GM19463 (cell line): ENCODE measurements around the gene SNHG17.
"Not testable (repeated sequence)": the region's sequence is repeated elsewhere in the genome, so short reads cannot be mapped to it uniquely, and the experiment has no call there.

Experiments used
- ATAC-seq: cut with Tn5 transposase; IDR thresholded peaks from one replicate; pipeline ENCODE4 v1.9.1; 2021; ENCODE audit warnings: mild to moderate bottlenecking, moderate library complexity; ENCODE audit not compliant: unreplicated experiment

SNHG17 gene

DNA sequence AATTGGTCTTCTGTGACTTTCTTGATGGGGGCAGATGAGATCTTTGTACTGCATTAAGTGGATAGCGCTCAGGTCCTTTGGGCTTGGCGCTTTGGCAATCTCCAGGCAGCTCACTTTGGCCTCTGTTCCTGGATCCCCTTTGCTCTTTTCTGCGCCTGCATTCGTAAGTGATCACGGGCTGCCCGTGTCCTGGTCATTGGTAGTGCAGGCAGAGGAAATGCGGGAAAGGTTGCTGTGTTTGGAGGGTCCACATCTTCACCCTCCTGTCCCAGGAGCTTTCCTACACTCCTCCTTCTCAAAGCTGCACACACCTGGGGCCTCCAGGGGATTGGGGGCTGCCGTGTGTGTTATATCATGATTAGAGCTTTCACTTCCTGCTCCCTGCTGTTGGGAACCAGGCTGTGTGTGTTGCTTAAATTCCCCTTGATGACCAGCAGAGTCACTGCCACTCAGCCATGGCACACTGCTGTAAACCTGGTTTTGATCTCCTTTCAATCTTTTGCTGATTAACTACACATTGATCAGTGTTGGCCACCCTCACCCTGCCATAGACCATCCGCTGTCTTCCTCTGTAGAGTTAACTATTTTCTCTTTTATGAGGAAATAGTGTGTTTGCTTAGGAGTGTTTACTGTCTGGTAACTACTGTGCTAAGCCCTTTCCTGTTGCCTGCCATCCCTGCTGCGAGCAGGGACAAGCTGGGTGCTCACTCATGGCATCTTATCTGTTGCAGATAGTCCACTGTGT, 13.0 kb upstream of the SNHG17 start:
- no peak for ATAC-seq

DNA sequence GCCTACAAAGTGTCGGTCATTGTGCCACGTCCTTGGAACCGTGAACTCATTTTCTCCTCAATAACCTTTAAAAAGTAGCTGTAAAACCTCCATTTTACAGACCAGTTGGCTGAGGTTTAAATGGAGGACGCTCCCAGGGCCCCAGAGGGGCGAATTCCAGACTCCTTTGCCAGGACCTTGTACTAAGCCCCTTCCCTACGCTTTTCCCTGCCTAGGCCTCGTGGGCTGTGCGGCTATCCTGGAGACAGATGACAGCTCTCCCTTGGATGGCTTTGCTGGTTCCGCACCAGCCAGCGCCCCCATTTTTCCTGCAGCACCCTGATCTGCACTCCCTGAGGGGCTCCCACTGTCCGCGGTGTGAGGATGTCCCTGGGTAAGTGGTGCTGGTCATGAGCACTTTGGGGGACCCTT, 12.1 kb upstream of the SNHG17 start:
- ATAC-seq, result no peak

DNA sequence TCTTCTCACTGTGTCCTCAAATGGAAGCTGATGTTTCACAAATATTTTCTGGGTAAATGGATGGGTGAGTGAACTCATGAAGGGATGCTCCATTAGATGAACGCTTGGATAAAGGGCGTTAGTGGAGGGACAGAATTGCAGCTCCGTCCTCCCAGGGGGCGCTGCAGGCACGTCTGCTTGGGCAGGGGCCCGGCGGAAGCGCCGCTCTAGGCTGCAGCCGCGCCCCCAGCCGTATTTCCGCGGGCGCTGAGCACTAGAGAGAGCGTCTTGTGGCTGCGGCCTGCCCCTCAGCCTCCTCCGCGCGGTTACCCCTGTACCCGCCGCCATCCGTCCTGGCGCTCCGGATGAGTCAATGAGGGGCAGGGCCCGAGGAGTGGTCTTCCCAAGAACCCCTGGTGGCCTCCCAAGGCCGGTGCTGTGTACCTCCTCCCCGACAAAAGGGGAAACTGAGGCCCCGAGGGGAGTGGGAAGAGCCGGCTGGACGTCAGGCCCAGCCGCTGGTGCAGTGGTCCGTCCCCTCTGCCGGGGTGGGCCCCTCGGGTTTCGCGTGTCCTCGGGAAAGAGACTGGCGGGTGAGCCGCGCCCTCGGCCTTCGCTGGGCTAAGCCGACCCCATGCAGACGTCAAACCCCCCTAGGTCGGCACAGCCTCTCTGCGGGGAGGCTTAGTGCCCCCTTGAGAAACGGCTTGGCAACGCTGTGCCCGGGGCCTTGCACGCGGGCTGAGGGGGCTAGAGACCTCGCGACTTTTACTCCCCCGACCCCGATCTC, 11.5 kb upstream of the SNHG17 start:
- peak; percentile 91 for ATAC-seq

DNA sequence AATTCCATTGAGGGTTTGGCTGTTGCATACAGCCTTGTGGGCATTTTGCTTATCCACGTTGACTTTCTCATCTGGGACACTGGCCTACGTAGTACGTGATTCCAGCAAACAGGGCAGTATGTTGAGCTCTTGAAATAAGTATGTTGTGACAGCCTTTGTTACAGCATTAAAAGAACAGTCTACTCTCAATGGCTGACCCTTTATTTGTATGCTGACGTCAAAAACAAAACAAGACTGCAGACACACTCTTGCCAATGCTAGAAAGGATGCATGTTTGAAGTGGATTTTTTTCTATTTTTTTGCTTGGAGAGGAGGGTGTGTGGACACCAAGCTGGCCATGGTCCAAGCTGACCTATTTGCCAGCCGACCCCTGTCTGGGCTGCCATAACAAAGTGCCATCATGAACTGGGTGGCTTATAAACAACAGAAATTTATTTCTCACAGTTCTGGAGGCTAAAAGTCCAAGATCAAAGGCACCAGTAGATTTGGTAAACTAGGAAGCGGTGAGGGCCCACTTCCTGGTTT, 10.8 kb upstream of the SNHG17 start:
- no peak for ATAC-seq

DNA sequence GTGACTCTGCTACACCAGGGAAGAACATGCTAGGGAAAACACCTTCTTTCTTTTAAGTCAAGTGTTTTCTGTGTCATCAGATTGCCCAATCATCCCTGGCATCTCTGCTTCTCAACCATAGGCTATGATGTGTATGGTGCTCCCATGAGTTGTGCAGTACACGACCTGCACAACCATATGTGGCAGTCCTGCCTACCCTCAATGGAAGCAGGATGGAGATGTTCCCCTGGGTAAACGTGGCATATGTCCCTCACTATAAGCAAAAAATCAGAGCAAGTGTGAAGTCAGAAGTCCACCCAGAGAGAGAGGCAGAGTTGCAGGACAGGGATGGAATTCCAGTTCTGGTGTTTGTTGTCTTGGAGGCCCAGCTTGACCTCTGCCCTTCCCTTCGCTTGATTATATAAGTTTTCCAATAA, 10.3 kb upstream of the SNHG17 start:
- no peak for ATAC-seq

DNA sequence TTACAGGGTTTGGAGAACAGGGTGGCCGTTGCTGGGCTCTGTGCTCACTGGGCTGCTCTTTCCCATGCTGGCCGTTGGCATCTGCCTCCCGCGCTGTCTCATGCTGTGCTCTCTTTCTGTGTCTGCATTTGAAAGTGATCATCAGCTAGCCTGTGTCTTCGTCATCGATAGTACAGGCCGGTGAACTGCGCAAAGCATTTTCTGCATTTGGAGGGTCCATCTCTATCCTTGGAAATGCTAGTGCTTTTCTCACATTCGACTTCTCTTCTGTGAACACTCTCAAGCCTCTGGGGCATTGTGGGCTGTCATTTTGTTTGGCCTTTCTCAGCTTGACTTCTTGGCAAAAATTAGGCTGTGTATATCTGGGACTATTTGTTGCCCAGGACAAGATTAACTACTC, 6.8 kb upstream of the SNHG17 start:
- ATAC-seq, result no peak

DNA sequence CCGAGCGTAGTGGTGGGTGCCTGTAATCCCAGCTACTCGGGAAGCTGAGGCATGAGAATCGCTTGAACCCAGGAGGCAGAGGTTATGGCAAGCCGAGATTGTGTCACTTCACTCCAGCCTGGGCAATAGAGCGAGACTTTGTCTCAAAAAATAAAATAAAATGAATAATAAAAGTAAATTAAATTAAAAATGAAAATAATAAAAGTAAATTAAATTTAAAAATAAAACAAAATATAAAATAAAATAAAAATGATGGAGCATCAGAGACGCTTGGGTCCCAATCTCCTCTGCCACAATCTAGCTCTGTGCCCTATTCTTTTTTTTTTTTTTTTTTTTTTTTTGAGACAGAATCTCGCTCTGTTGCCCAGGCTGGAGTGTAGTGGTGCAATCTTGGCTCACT, 6.0 kb upstream of the SNHG17 start:
- not testable (repeated sequence) for ATAC-seq

DNA sequence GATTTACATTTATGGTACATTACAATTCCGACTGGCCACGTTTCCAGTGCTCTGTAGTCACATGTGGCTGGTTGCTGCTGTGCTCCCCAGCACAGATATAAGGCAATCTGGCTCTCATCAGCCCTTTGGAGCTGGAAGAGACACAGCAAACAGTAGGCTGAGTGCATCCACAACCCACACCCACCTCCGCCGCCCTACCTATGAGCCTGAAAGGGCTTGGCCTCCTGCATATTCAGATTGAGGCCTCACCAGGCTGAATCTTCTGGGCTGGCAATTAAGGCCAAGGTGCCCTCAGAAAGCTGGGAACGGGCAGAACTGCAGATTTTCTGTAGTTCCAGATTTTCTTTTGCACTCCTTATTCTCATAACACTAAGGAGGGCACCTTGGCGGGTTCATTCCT, 2.7 kb upstream of the SNHG17 start:
- no peak for ATAC-seq

DNA sequence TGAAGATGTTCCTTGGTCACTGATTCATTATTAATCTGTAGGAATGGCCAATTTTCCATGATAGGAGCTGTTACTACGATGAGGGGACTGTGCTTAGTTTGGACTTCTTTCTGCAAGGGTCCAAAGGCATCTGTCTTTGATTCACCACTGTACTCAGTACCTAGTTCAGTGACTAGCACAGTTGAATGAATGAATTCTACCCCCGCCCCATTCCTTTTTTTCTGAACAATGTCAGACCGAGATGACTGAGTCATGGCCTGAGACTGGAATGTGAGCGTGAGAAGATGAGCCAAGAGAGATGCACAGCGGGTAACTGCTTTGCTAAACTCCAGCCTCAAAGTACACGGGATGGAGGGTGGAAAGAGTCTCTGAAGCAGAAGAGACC, 419 bp upstream of the SNHG17 start:
- ATAC-seq, result peak; percentile 10

DNA sequence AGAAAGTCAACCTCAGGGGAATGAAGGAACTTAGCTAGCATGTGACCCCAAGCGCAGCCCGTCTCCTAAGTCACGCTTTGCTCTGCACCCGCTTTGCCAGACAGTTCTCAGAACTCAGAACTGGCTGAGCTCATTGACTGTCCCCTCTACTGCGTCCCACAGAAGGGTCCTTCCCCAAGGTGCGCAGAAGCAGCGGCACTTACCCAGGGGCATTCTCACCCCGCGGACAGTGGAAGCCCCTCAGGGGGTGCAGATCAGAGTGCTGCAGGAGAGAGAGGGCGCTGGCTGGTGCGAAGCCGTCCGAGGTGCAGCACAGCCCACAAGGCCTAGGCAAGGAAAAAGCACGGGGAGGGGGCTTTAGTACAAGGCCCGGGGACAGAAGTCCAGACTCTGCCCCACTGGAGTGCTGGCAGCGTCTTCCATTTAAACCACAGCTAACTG, 807 bp downstream of the SNHG17 start:
- ATAC-seq, result no peak

DNA sequence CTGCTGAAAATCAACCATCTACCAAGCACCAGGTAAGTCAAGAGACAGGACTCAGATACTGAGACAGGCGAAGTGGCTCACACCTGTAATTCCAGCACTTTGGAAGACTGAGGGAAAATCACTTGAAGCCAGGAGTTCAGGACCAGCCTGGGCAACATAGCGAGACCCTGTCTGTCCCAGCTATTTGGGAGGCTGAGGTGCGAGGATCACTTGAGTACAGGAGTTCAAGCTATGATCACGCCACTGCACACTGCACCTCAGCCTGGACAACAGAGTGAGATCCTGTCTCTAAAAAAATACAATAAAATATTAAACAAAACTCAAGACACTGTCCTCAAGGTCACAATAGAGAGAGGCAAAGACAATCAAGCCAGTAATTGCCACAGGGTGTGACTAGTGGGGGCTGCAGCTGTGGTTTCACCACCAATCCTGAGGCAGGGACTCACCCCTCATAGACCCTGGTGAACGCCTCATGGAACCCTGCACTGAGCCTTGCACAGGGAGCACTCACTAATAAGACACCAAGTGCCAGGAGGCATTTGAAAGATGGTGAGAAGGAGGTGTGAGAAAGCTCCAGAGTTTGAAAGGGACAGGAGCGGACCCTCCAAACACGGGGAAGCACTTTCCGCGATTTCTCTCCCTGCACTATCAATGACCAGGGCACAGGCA, 1.7 kb downstream of the SNHG17 start:
- no peak for ATAC-seq

DNA sequence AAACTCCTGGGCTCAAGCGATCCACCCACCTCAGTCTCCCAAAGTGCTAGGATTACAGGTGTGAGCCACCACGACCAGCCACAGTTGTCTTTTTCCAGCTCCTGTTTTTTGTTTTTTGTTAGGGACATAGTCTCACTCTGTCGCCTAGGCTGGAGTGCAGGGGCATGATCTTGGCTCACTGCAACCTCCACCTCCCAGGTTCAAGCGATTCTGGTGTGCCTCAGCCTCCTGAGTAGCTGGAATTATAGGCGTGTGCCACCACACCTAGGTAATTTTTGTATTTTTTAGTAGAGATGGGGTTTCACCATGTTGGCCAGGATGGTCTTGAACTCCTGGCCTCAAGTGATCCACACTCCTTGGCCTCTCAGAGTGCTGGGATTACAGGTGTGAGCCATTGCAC, 2.3 kb downstream of the SNHG17 start:
- not testable (repeated sequence) for ATAC-seq

DNA sequence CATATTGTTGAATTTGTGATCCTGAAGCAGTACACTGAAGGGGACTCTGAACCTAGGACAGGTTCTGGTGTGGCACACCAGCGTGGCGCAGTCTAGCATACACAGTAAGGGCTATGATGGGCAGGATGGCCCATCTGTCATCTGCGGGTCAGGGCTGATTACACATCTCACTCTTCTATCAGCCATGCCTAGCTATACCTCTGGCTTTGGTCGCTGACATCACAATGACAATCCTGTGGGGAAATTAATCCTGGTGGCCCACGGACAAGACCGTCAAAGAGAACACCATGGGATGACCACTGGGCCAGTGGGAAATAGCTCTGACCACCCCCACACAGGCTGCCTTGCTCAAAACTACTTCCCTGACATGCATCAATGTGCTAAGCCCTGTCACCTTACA, 2.8 kb downstream of the SNHG17 start:
- ATAC-seq, result no peak

DNA sequence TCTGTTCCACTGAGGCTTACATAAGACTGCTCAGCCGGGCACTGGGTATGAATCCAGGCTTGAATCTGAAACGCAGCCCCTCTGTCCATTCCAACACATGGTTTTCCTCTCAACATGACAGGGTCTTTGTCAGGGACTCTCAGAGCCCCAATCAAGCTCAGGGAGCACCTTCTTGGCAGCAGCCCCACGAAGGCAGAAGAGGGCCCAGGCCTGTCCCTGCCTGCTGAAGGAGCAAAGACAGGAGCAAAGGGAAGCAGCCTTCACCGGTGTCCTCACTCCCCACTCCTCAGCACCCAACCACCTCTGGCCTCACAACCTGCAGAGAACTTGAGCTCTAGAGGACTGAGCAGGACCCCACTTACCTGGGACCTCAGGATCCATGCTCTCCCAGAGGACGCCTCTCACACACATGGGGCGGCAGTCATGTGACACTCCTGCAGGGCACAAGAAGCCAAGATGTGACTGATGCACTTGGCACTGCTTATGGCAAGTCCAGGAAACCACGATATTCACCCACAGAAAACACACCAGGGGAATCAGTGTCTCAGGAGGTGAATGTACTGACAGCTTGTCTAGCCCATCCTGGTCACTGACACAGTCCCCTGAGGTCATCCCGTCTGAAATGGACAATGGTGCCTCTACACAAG, 4.3 kb downstream of the SNHG17 start:
- no peak for ATAC-seq

DNA sequence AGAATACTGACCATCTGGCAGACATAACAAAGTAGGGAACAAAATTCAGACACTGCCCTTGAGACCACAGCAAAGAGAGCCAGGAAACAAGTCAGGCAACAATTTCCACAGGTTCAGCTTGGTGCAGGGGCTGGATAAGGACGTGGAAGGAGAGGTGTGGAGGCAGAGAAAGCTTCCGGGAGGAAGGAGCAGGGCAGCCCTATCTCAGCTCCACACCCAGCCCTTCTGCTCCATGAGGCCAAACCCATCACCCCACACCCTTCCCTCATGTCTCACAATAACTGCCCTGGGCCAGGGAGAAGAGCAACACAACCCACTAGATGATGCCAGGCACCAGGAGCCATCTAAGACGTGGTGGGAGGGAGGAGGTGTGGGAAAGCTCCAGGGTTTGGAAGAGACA, 5.8 kb downstream of the SNHG17 start:
- no peak for ATAC-seq

DNA sequence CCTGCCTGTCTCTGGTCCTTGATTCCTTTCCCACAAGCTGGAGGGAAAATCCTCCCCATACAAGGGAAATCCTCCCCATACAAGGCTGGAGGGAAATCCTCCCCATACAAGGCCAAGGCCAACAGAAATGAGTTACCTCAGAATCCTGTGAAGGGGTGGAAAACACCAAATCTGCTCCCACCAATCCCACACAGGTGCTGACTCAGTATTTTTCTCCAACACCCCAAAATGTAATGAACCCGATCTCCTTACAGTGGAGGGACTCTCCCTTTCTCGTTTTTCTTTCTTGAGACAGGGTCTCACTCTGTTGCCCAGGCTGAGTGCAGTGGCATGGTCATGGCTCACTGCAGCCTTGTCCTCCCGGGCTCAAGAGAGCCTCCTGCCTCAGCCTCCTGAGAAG, 6.3 kb downstream of the SNHG17 start:
- no peak for ATAC-seq

DNA sequence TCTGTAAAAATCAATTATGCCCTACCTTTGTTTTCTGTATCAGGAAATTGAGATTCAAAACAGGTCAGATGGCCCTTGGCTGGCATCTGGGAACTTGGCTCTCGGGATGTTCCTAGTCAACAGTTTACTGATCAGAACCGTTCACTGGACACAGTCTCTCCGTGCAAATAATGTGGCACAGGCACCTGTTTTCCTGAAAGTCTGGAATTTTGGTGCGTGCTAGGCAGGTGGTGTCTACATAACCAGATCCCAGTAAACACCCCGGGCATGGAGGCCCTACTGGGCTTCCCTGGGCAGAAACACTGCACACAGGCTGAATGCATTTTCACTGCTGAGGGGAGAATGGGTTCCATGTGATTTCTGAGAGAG, 7.5 kb downstream of the SNHG17 start:
- ATAC-seq, result no peak

DNA sequence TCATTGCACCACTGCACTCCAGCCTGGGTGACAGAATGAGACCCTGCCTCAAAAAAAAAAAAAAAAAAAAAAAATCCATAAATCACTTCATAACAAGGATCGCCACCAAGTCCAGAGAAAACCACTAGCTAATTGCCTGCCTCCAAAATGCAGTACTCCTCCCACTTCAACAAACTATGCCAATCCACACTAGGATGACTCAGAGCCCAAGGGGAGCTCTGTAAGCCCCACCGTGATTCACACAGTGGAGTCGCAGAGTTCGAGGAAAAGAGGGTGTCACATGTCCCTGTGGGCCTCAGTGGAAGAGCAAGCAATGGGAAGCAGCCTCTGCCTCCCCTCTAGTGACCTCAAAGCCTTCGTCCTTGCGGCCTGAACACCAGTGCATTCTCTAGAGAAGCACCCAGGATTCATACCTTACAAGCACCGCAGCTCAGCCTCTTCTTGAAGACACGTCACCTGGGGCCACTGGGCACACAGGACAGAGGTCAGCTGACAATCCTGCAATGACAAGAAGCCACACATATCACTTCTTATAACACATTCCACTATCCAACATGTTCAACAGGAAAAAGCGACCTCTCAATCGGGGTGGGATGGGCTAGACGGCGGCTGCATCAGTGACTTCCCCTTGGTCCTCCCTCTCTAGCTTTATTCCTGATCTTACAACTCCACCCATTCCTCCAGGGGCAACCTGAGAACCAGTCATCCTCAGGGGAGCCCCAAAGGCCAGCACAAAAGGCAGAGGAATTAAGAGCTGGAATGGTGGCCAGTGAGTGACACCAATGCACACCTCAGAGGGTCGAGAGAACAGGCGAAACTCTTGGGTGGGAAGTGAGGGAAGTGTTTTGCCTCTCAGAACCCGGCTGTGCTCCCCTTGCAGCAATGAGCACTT, 8.9 kb downstream of the SNHG17 start:
- ATAC-seq, result no peak

DNA sequence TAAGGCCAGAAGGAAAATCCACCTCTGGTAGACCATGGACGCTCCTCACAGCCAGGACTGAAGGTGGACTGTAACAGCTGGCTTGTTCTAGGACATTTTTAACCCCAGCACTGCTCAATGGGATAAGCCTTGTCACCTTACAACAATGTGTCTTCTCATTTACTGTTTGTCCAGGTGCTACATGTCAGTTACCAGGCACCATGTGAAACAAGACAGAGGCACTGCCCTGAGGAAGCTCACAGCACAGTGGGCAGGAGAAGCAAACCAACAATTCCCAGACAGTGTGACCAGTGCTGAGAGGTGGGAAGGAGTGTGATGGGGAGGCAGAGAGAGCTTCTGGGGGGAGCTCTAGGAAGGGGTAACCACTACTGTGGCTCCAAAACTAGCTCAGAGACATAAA, 10.7 kb downstream of the SNHG17 start:
- no peak for ATAC-seq

DNA sequence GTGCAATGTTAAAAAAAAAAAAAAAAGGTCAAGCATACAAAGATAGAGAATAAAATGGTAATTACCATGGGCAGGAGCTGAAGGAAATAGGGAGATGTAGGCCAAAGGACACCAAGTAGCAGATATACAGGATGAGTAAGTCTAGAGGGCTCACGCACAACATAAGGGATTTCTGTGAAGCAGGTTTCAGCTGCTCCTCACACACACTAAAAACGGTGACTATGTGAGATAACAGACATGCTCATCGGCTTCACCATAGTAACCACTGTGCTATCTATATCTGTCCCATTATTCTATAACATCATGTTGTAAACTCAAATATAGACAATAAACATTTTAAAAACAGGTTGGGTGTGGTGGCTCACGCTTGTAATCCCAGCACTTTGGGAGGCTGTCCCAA, 11.6 kb downstream of the SNHG17 start:
- no peak for ATAC-seq
